GM18526 (cell line): Measurements from ENCODE around the gene PPP1R3F.

Experiments
- POLR2A ChIP-seq: IDR thresholded peaks from 3 replicates; pipeline ENCODE4 v1.6.1; 2011; ENCODE audit not compliant: insufficient read length; ENCODE audit errors: extremely low read depth

The PPP1R3F gene, protein sequence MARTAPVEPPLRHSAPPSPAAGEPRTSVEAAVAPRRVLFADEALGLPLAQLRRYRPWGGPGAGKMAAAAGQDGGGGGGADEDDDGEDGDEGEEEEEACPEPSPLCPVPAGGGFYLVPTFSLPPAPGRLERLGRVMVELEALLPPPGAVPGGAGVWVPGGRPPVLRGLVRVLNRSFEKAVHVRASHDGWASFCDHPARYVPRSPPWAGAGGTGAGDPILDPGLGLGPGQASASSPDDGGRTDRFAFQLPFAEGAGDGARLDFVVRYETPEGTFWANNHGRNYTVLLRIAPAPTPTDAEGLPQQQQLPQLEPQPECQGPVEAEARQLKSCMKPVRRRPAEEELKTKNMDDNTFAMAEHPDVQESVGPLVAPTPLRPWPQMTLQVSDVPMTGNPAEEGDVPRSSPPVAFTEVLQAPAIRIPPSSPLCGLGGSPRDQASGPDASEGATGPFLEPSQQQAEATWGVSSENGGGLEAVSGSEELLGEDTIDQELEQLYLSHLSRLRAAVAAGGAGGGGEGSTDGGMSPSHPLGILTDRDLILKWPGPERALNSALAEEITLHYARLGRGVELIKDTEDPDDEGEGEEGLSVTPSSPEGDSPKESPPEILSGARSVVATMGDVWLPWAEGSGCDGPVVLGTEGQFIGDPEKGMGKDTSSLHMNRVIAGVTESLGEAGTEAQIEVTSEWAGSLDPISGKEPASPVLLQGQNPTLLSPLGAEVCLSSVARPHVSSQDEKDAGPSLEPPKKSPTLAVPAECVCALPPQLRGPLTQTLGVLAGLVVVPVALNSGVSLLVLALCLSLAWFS

DNA sequence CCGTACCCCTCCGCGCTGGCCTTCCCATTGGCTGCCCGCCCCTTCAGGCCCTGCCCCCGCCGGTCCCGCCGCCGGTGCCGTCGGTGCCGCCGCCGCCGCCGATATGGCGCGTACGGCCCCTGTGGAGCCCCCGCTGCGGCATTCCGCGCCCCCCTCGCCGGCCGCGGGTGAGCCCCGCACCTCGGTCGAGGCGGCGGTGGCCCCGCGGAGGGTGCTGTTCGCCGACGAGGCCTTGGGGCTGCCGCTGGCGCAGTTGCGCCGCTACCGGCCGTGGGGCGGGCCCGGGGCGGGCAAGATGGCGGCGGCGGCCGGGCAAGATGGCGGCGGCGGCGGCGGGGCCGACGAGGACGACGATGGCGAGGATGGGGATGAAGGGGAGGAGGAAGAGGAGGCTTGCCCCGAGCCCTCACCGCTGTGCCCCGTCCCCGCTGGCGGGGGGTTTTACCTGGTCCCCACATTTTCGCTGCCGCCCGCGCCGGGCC, at the start of gene PPP1R3F:
TSS of gene PPP1R3F (plus strand) at position 27 of the 482 bp plus-strand sequence. CDS start at position 104, 77 bp downstream.
- TF ChIP-seq POLR2A = peak; percentile 30

DNA sequence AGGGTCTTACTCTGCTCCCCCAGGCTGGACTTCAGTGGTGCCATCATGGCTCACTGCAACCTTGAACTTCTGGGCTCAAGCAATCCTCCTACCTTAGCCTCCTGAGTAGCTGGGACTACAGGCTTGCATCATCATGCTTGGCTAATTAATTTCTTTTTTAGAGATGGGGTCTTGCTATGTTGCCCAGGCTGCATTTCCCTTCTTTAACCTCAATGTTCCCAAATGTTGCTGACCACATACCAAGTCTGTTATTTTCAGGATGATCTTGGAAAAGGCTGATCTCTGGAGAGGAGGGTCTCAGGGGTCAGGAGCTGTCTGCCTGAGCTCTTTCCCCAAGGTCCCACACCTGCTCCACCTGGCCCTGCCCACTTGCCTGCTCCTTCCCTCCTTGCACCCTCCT, 49.5 kb upstream of the PPP1R3F start:
- TF ChIP-seq POLR2A = no peak

DNA sequence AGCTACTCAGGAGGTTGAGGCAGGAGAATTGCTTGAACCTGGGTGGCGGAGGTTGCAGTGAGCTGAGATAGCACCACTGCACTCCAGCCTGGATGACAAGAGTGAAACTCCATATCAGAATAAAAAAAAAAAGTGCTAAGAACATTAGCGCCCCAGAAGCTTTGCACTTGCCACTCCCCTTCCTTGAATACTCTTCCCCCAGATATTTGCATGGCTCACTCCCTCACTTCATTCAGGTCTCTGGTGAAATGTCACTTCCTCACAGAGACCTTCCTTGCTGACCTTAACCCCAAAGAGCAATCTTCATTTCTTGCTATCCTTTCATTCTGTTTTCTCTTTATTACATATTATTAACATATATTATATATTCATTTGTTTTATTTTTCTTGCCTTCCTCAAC, 47.7 kb upstream of the PPP1R3F start:
- TF ChIP-seq POLR2A = no peak

DNA sequence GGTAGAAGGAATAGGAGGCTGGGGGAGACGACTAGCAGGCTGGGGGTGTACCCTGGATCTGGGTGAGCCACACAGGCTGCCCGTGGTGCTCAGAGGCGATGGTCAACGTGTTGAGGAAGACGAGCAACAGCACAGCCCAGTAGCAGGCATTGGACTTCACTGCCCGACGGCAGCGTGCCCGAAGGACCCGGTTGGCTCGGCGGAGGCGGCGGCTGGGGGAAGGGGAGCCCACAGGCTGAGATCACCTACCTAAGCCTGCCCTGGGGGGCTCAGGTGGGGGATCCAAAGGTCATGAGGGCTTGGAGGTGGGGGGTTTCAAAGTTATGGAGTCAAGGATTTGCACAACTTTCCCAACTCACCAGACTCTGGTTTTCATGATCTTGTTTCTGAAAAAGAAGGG, 43.7 kb upstream of the PPP1R3F start:
- no peak for TF ChIP-seq POLR2A

DNA sequence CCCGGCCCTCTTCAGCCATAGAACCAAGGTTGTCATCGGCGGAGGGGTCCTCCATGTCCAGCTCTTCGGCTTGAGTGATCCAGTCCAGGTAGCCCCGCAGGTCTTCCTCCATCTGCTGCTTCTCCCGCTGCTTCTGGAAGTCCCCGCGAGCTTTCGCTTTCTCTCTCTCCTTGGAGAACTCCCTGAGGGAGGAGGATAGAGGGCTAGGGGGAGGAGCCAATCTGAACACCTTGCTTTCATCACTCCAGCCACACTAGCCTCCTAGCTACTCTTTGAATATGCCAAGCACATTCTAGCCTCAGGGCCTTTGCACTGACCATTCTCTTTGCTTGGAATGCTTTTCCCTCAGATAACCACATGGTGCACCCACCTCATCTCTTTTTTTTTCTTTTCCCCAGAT, 42.6 kb upstream of the PPP1R3F start:
- TF ChIP-seq POLR2A = no peak

DNA sequence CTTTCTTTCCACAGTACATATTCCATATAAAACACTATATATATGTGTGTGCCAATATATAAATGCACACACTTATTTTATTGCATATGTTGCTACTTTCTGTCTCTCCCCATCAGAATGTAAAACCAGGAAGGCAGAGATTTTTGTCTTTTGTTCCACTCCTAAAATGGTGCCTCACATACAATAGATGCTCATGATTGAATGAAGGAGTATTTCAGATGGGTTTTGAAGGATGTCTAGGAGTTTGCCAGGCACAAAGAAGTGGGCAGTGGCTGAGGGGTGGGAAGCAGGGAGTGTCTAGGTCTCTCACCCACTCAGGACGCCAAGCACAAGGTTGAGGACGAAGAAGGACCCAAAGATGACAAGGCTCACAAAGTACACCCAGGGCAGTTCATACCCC, 41.9 kb upstream of the PPP1R3F start:
- no peak for TF ChIP-seq POLR2A

DNA sequence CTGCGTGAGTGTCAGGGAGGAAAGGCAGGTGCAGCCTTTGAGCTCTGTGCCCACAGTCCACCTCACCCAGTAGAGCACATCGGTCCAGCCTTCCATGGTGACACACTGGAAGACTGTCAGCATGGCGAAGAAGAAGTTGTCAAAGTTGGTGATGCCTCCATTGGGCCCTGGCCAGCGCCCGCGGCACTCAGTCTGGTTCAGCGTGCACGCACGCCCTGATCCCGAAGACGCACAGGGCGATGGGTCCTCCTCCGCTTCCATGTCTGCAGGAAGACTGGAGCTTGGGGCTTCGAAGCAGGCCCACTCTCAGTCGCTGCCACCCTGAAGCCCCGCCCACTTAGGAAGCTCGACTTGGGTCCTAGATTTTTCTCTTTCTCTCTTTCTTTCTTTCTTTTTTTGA, 41.4 kb upstream of the PPP1R3F start:
- no peak for TF ChIP-seq POLR2A

DNA sequence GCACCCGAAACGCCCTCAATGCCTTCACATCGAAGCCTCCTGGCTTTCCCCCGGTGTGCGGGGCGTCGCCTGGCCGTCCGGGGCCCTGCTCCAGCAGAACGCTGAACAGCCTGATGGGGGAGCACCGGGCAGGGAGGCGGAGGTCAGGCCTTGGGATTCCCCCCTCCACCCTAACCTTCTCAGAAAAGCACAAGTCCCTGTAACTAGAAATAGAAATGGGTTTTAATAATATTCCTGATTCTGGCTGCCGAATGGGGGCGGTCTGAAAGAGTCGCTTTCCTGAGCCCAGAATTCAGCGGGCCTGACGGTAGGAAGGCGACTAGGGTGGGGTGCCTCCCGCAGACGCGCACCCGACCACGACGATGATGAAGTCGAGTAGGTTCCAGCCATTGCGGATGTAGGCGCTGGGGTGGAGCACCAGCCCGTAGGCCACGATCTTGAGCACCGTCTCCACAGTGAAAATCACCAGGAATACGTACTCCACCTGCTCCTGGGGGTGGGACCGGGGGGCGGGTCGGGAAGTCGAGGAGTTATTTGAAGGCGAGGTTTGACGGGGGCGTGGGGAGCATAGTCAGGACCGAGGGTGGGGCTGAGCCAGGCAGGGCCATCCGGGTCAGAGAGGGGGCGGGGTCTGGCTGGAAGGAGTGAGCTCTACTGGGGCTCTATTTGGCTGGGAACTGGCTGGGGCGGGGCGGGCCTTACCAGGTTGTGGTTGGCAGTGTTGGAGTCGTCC, 38.9 kb upstream of the PPP1R3F start:
- no peak for TF ChIP-seq POLR2A

DNA sequence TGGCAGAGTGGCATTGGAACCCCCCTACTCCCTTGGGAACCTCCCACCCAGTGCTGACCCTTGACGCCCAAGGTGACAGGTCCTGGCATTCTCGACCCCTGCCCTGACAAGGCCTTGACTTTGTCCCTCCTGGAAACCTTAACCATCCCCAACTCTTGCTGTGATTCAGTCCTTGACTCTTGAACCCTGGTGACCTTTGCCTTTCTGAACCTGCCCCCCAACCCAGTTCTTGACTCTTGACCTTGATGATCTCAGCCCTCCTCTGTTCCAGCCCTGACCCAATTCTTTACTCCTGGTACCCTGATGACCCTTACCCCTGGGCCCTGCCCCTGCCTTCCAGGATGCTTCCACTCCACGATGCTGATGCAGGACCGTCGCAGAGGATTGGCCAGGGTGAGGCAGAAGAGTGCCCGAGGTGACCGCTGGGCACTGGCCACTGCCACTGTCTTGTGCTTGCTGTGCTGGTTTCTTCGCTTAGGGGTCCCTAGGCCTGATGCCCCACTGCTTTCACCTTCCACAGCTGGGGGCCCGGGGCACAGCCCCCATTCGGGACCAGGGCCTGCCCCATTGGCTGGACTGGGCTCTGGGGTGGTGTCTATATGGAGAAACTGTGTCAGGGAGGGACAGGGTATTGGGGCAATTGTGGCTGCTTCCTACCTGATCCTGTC, 38.1 kb upstream of the PPP1R3F start:
- TF ChIP-seq POLR2A = no peak

DNA sequence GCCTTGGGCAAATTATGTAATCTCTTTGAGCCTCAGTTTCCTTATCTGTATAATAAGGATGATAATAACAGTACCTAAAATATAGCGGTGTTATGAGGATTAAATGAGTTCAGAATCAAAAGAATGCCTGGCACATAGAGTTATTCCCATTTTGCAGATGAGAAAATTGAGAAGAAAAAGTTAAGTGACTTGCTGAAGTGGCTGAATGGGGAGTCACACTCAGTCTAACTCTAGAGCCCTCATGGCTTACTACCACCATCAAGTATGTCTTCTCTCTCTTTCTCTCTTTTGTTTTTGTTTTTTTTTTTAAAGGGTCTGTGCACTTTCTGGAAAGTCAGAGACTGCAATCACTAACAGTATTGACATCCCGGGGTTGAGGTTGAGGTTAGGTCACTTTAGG, 37.1 kb upstream of the PPP1R3F start:
- no peak for TF ChIP-seq POLR2A

DNA sequence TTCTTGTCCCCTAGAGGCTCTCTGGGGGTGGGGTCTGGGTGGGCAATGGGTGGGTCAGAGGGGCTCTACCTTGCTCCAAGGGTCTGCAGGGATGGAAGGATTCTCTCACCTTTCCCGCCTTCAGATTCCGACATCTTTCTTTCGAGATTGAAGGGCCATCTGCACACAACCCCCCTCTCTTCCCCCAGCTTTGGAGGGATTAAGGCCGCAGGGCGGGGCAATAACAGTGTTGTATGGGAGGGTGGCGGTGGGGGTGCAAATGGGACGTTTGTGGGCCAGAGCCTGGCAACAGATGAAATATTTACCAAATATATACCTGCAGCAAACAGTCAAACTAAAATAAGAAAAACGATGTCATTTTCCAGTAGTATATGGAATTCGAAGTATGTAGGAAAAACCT, 36.4 kb upstream of the PPP1R3F start, which contains the start of gene CACNA1F:
TSS of gene CACNA1F (minus strand) at position 165 of the 400 bp plus-strand sequence. CDS start at position 134, 31 bp downstream.
- TF ChIP-seq POLR2A = no peak

DNA sequence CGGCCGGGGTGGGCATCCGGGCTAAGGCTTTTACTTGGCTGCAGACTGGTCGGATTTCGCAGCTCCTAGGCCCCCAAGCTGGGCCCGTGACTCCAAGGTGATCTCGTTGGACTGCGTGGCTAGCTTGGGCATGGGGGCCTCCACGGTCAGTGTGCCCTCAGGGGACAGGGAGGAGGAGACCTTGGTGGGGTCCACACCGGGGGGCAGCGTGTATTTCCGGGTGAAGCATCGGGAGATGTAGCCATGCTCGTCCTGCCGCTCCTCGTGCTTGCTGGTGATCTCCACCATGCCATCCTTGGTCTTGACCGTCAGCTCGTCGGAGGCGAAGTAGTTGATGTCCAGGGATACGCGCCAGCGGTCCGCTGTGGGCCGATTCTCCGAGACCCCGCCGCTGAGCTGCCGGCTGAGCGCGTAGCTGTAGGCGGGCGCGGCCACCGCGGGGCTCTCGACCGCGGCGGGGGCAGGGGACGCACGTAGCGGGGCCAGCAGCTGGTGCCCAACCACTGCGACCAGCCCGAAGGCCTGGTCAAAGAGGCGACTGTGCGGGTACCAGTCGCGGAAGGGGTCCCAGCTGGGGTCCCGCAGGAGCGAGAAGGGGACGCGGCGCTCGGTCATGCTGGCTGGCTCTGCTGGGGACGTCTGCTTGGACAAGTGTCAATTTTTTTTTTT, 35.6 kb upstream of the PPP1R3F start:
- no peak for TF ChIP-seq POLR2A

DNA sequence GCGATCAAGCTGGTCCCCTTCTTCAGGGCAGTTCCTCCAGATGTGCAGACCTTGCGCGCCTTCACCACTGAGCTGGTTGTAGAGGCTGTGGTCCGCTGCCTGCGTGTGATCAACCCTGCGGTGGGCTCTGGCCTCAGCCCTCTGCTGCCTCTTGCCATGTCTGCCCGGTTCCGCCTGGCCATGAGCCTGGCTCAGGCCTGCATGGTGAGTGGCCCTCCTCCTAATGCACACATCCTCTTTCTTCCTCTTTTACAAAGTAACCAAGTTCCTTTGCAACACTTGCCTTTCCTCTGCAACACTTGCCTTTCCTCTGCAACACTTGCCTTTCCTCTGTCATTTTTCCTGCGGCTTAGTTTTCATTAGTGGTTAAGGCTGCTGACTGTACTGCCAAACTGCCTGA, 32.5 kb upstream of the PPP1R3F start:
- TF ChIP-seq POLR2A = no peak

DNA sequence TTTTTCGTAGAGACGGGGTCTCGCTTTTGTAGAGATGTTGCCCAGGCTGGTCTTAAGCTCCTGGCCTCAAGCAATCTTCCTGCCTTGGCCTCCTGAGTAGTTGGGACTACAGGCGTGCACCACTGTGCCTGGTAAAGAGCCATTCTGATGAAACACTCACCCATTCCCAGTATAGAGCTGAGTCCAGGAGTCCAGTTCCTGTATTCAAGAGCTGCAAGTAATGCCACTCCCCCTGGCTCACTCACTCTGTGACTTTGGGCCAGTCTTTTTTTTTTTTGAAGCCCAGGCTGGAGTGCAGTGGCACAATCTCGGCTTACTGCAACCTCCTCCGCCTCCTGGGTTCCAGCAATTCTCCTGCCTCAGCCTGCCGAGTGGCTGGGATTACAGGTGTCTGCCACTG, 30.9 kb upstream of the PPP1R3F start:
- TF ChIP-seq POLR2A = no peak
